ENCODE results near the gene LSG1.
"Not testable (repeated sequence)": the region's sequence is repeated elsewhere in the genome, so short reads cannot be mapped to it uniquely, and the experiment has no call there.

LSG1 gene

GRCh38 chr3:194654443-194654842 lies 17.5 kb downstream of the LSG1 start:
- no peak for DNase-seq

GRCh38 chr3:194647747-194648146 lies 24.2 kb downstream of the LSG1 start:
- DNase-seq: no peak

- no peak for DNase-seq
These were observed 29.2 kb downstream of the LSG1 start for GRCh38 chr3:194642769-194643168.

GRCh38 chr3:194640829-194641228 lies 31.2 kb downstream of the LSG1 start:
- DNase-seq: no peak

GRCh38 chr3:194638991-194639605 lies 32.9 kb downstream of the LSG1 start:
- no peak for DNase-seq

- no peak for DNase-seq
These were observed 34.2 kb downstream of the LSG1 start for GRCh38 chr3:194637541-194638400.

GRCh38 chr3:194637066-194637465 lies 34.9 kb downstream of the LSG1 start:
- DNase-seq: no peak

GRCh38 chr3:194633349-194634004 lies 38.5 kb downstream of the LSG1 start, which contains the start of gene TMEM44:
Gene TMEM44 (minus strand): TSS chr3:194633419. CDS start chr3:194633215, 204 bp downstream.
- peak; percentile 91 for DNase-seq

GRCh38 chr3:194632809-194633348 lies 39.1 kb downstream of the LSG1 start:
- DNase-seq: peak; percentile 85

- DNase-seq: no peak
These were observed 39.7 kb downstream of the LSG1 start for GRCh38 chr3:194632226-194632808.

GRCh38 chr3:194631696-194632095 lies 40.3 kb downstream of the LSG1 start:
- DNase-seq: no peak

GRCh38 chr3:194630681-194631080 lies 41.3 kb downstream of the LSG1 start:
- DNase-seq: not testable (repeated sequence)

- DNase-seq: no peak
These were observed 47.0 kb downstream of the LSG1 start for GRCh38 chr3:194624956-194625355.

- DNase-seq: no peak
These were observed 48.3 kb downstream of the LSG1 start for GRCh38 chr3:194623449-194624290.

- DNase-seq: no peak
These were observed 49.2 kb downstream of the LSG1 start for GRCh38 chr3:194622621-194623340.

- DNase-seq: no peak
These were observed 50.0 kb downstream of the LSG1 start for GRCh38 chr3:194621947-194622346.

GRCh38 chr3:194620196-194620595 lies 51.8 kb downstream of the LSG1 start:
- DNase-seq: no peak

- DNase-seq: no peak
These were observed 52.2 kb downstream of the LSG1 start for GRCh38 chr3:194619741-194620140.

GRCh38 chr3:194618858-194619608 lies 53.0 kb downstream of the LSG1 start:
- DNase-seq: no peak

GRCh38 chr3:194617827-194618226 lies 54.2 kb downstream of the LSG1 start:
- no peak for DNase-seq

Measured in NCI-H774 (cell line).